ENCODE results near the gene NEK11. TPM values are rescaled to one million over a fixed set of nuclear protein-coding genes. Genes with fewer than 3 reads are reported as not detected.

Gene NEK11
- total RNA-seq, 1 donor from 2014 or later = 20.9 TPM

- H3K9ac ChIP-seq (ENCODE audit: low read depth in 1 of 3, low read length in 3 of 3) = no peak overlapping the region
- H3K4me1 ChIP-seq (ENCODE audit: control insufficient read depth in 3 of 3, insufficient read depth in 3 of 3, low read length in 3 of 3) = no peaks in the 10 kb centered on the region
- no peaks in the 10 kb centered on the region for H3K9me3 ChIP-seq (ENCODE audit: control insufficient read depth in 3 of 3, low read length in 3 of 3)
- H3K4me3 ChIP-seq (ENCODE audit: low read length in 3 of 3) = no peak overlapping the region
- H3K27ac ChIP-seq (ENCODE audit: low read depth, low read length) = no peak overlapping the region
- H3K36me3 ChIP-seq (ENCODE audit: control insufficient read depth in 3 of 3, insufficient read depth in 3 of 3, low read length in 3 of 3) = peaks cover 2 to 9% (median 3%) of the 10 kb centered on the region in 3 donors
- no peaks in the 10 kb centered on the region for H3K27me3 ChIP-seq (ENCODE audit: control insufficient read depth in 3 of 3, insufficient read depth in 3 of 3, low read length in 3 of 3)
These were observed 19.4 kb upstream of the NEK11 start for GRCh38 chr3:131007256-131007655.

GRCh38 chr3:131007782-131008181 is 18.9 kb upstream of the NEK11 start:
- peaks cover 2 to 9% (median 5%) of the 10 kb centered on the region in 3 donors for H3K36me3 ChIP-seq (ENCODE audit: control insufficient read depth in 3 of 3, insufficient read depth in 3 of 3, low read length in 3 of 3)

DNA sequence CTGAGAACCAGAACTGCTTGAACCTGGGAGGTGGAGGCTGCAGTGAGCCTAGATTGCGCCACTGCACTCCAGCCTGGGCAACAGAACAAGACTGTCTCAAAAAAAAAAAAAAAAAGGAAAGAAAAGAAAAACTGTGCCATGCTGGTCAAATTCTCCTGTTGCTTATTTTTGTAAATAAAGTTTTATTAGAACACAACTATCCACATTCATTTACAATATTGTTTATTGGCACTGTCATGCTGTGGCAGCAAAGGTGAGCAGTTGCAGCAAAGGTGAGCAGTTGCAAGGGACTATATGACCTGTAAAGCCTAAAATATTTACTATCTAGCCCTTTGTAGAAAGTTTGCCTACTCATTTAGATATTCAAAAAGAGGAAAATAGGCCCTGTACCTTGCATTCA is 18.4 kb upstream of the NEK11 start:
- Histone ChIP-seq H3K36me3 (ENCODE audit: control insufficient read depth in 3 of 3, insufficient read depth in 3 of 3, low read length in 3 of 3) (peaks cover 2 to 11% (median 9%) of the 10 kb centered on the region in 3 donors), H3K4me3 (ENCODE audit: low read length in 3 of 3) (no peak overlapping the region), H3K27ac (ENCODE audit: low read depth, low read length) (no peak overlapping the region), H3K9ac (ENCODE audit: low read depth in 1 of 3, low read length in 3 of 3) (no peak overlapping the region), H3K4me1 (ENCODE audit: control insufficient read depth in 3 of 3, insufficient read depth in 3 of 3, low read length in 3 of 3) (no peaks in the 10 kb centered on the region), H3K9me3 (ENCODE audit: control insufficient read depth in 3 of 3, low read length in 3 of 3) (no peaks in the 10 kb centered on the region), H3K27me3 (ENCODE audit: control insufficient read depth in 3 of 3, insufficient read depth in 3 of 3, low read length in 3 of 3) (no peaks in the 10 kb centered on the region)

More at GRCh38 chr3:131007782-131008181, 18.9 kb upstream of the NEK11 start:
- H3K9ac ChIP-seq (ENCODE audit: low read depth in 1 of 3, low read length in 3 of 3) = no peak overlapping the region
- H3K27me3 ChIP-seq (ENCODE audit: control insufficient read depth in 3 of 3, insufficient read depth in 3 of 3, low read length in 3 of 3) = no peaks in the 10 kb centered on the region
- no peaks in the 10 kb centered on the region for H3K4me1 ChIP-seq (ENCODE audit: control insufficient read depth in 3 of 3, insufficient read depth in 3 of 3, low read length in 3 of 3)
- H3K9me3 ChIP-seq (ENCODE audit: control insufficient read depth in 3 of 3, low read length in 3 of 3) = no peaks in the 10 kb centered on the region
- H3K27ac ChIP-seq (ENCODE audit: low read depth, low read length) = no peak overlapping the region
- no peak overlapping the region for H3K4me3 ChIP-seq (ENCODE audit: low read length in 3 of 3)

- Histone ChIP-seq H3K9ac (ENCODE audit: low read depth in 1 of 3, low read length in 3 of 3) (no peak overlapping the region), H3K4me1 (ENCODE audit: control insufficient read depth in 3 of 3, insufficient read depth in 3 of 3, low read length in 3 of 3) (no peaks in the 10 kb centered on the region), H3K4me3 (ENCODE audit: low read length in 3 of 3) (no peak overlapping the region), H3K36me3 (ENCODE audit: control insufficient read depth in 3 of 3, insufficient read depth in 3 of 3, low read length in 3 of 3) (peaks cover 2 to 21% (median 21%) of the 10 kb centered on the region in 3 donors), H3K27me3 (ENCODE audit: control insufficient read depth in 3 of 3, insufficient read depth in 3 of 3, low read length in 3 of 3) (no peaks in the 10 kb centered on the region), H3K9me3 (ENCODE audit: control insufficient read depth in 3 of 3, low read length in 3 of 3) (no peaks in the 10 kb centered on the region), H3K27ac (ENCODE audit: low read depth, low read length) (no peak overlapping the region)
These were observed 17.0 kb upstream of the NEK11 start for GRCh38 chr3:131009698-131010097.

DNA sequence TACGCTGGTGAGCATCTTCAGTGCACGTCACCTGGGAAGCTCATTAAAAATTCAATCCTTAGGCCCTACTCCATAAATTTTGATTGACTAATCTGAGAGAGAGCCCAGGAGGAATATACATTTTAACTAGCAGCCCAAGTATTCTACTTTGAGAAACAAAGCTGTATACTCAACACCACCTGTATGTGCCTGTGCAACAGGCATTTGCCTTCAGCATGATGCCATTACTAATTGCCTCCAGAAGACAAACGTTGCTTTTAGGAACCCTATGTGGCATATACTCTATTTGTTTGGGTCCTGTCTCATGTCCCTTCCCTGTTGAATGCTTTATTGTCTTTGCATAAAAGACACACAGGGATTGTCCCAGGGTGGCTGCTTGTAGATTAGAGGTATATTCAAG is 7.7 kb upstream of the NEK11 start:
- H3K4me1 ChIP-seq (ENCODE audit: control insufficient read depth in 3 of 3, insufficient read depth in 3 of 3, low read length in 3 of 3) = peaks cover 0 to 5% (median 0%) of the 10 kb centered on the region in 3 donors
- H3K27me3 ChIP-seq (ENCODE audit: control insufficient read depth in 3 of 3, insufficient read depth in 3 of 3, low read length in 3 of 3) = no peaks in the 10 kb centered on the region
- H3K9me3 ChIP-seq (ENCODE audit: control insufficient read depth in 3 of 3, low read length in 3 of 3) = no peaks in the 10 kb centered on the region
- no peak overlapping the region for H3K4me3 ChIP-seq (ENCODE audit: low read length in 3 of 3)
- H3K27ac ChIP-seq (ENCODE audit: low read depth, low read length) = no peak overlapping the region
- peaks cover 2 to 35% (median 26%) of the 10 kb centered on the region in 3 donors for H3K36me3 ChIP-seq (ENCODE audit: control insufficient read depth in 3 of 3, insufficient read depth in 3 of 3, low read length in 3 of 3)
- no peak overlapping the region for H3K9ac ChIP-seq (ENCODE audit: low read depth in 1 of 3, low read length in 3 of 3)

DNA sequence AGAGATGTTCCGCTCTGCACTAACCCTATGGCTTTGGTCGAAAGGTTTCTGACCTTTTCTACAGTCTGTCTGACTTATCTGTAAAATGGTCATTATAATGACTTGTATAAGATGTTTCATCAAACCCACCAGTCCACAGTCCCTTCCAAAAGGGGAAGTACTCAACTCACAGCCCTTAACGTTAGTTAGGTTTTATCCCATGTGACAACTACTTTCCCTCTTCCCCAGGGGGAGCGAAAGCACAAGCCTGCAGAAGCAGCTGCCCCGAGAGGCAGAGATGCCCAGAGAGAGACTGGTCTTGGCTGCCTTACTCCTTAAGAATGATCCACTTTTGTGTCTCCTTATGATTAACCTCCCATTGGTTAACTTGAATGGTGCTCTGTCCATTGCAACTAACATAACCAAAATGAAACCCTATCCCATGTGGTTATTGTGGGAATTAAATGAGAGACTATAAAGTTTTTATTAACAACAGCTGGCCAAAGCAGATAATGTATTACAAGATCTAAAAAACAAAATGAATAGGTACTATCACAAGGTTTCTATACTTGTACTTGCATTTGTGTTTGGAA is 6.5 kb upstream of the NEK11 start:
- Histone ChIP-seq H3K27me3 (ENCODE audit: control insufficient read depth in 3 of 3, insufficient read depth in 3 of 3, low read length in 3 of 3) (no peaks in the 10 kb centered on the region), H3K4me3 (ENCODE audit: low read length in 3 of 3) (no peak overlapping the region), H3K9me3 (ENCODE audit: control insufficient read depth in 3 of 3, low read length in 3 of 3) (no peaks in the 10 kb centered on the region), H3K27ac (ENCODE audit: low read depth, low read length) (no peak overlapping the region), H3K36me3 (ENCODE audit: control insufficient read depth in 3 of 3, insufficient read depth in 3 of 3, low read length in 3 of 3) (peaks cover 2 to 28% (median 19%) of the 10 kb centered on the region in 3 donors), H3K9ac (ENCODE audit: low read depth in 1 of 3, low read length in 3 of 3) (no peak overlapping the region), H3K4me1 (ENCODE audit: control insufficient read depth in 3 of 3, insufficient read depth in 3 of 3, low read length in 3 of 3) (peaks cover 0 to 5% (median under 1%) of the 10 kb centered on the region in 3 donors)

GRCh38 chr3:131025539-131025938 is 1.1 kb upstream of the NEK11 start:
- H3K27me3 ChIP-seq (ENCODE audit: control insufficient read depth in 3 of 3, insufficient read depth in 3 of 3, low read length in 3 of 3) = no peaks in the 10 kb centered on the region
- H3K4me3 ChIP-seq (ENCODE audit: low read length in 3 of 3) = peak overlapping the region; percentile 95 to 98 (median 97)
- H3K27ac ChIP-seq (ENCODE audit: low read depth, low read length) = no peak overlapping the region
- H3K9ac ChIP-seq (ENCODE audit: low read depth in 1 of 3, low read length in 3 of 3) = no peak overlapping the region
- no peaks in the 10 kb centered on the region for H3K9me3 ChIP-seq (ENCODE audit: control insufficient read depth in 3 of 3, low read length in 3 of 3)
- peaks cover 4 to 21% (median 17%) of the 10 kb centered on the region in 3 donors for H3K4me1 ChIP-seq (ENCODE audit: control insufficient read depth in 3 of 3, insufficient read depth in 3 of 3, low read length in 3 of 3)
- peaks cover 0 to 10% (median 0%) of the 10 kb centered on the region in 3 donors for H3K36me3 ChIP-seq (ENCODE audit: control insufficient read depth in 3 of 3, insufficient read depth in 3 of 3, low read length in 3 of 3)

GRCh38 chr3:131028844-131029243 is 2.2 kb downstream of the NEK11 start:
- Histone ChIP-seq H3K4me3 (ENCODE audit: low read length in 3 of 3) (no peak overlapping the region), H3K9me3 (ENCODE audit: control insufficient read depth in 3 of 3, low read length in 3 of 3) (no peaks in the 10 kb centered on the region), H3K9ac (ENCODE audit: low read depth in 1 of 3, low read length in 3 of 3) (no peak overlapping the region), H3K27ac (ENCODE audit: low read depth, low read length) (no peak overlapping the region), H3K4me1 (ENCODE audit: control insufficient read depth in 3 of 3, insufficient read depth in 3 of 3, low read length in 3 of 3) (peaks cover 4 to 17% (median 16%) of the 10 kb centered on the region in 3 donors), H3K36me3 (ENCODE audit: control insufficient read depth in 3 of 3, insufficient read depth in 3 of 3, low read length in 3 of 3) (peaks cover 0 to 9% (median 0%) of the 10 kb centered on the region in 3 donors), H3K27me3 (ENCODE audit: control insufficient read depth in 3 of 3, insufficient read depth in 3 of 3, low read length in 3 of 3) (no peaks in the 10 kb centered on the region)

DNA sequence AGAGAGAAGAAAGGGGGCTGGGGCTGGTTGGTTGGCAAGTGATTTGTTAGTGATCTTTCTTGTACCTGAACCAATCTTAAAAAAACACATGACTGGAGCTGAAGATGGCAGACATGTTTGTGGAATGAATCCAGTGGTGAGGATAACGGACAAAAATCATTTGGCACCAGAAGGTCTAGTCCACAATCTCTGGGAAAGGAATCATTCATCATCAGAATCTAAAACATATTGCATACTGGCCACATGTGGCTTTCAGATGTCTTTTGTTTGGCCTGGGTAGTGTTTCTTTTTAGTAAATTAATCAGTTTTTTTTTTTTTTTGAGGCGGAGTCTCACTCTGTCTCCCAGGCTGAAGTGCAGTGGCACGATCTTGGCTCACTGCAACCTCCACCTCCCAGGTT is 5.0 kb downstream of the NEK11 start:
- no peaks in the 10 kb centered on the region for H3K9me3 ChIP-seq (ENCODE audit: control insufficient read depth in 3 of 3, low read length in 3 of 3)
- peaks cover 0 to 5% (median 4%) of the 10 kb centered on the region in 3 donors for H3K4me1 ChIP-seq (ENCODE audit: control insufficient read depth in 3 of 3, insufficient read depth in 3 of 3, low read length in 3 of 3)
- H3K9ac ChIP-seq (ENCODE audit: low read depth in 1 of 3, low read length in 3 of 3) = peak overlapping the region in 1 of 3 donors; percentile 33
- peaks cover 0 to 3% (median 0%) of the 10 kb centered on the region in 3 donors for H3K36me3 ChIP-seq (ENCODE audit: control insufficient read depth in 3 of 3, insufficient read depth in 3 of 3, low read length in 3 of 3)
- H3K4me3 ChIP-seq (ENCODE audit: low read length in 3 of 3) = no peak overlapping the region
- H3K27ac ChIP-seq (ENCODE audit: low read depth, low read length) = no peak overlapping the region
- no peaks in the 10 kb centered on the region for H3K27me3 ChIP-seq (ENCODE audit: control insufficient read depth in 3 of 3, insufficient read depth in 3 of 3, low read length in 3 of 3)

DNA sequence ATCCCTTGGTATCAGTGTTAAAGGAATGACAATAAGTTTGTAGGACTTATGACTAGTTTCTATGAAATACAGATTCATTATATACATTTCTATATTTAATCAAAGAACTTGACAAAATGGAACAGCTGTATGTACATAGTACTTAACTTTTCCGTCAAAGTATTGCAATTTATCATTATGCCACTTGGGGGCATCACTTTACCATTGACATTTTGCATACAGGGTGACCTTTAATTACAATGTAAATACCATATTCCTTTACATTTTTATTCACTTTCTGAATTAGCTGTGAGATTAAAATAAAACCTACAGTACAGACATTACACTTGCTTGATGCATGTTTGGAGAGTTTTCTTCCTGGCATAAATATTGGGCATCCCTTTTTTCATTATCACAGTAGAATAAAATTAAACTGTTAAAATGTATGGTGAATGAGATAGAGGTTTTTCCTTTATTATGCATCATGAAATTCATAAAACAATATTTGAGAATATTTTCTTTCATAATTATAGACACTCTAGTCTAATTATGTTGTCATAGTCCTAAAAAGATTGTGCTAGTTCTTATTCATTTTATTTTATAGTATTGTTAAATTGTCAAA is 6.9 kb downstream of the NEK11 start:
- H3K36me3 ChIP-seq (ENCODE audit: control insufficient read depth in 3 of 3, insufficient read depth in 3 of 3, low read length in 3 of 3) = peaks cover 0 to 3% (median 0%) of the 10 kb centered on the region in 3 donors
- H3K9ac ChIP-seq (ENCODE audit: low read depth in 1 of 3, low read length in 3 of 3) = no peak overlapping the region
- no peaks in the 10 kb centered on the region for H3K9me3 ChIP-seq (ENCODE audit: control insufficient read depth in 3 of 3, low read length in 3 of 3)
- no peaks in the 10 kb centered on the region for H3K4me1 ChIP-seq (ENCODE audit: control insufficient read depth in 3 of 3, insufficient read depth in 3 of 3, low read length in 3 of 3)
- H3K4me3 ChIP-seq (ENCODE audit: low read length in 3 of 3) = no peak overlapping the region
- no peaks in the 10 kb centered on the region for H3K27me3 ChIP-seq (ENCODE audit: control insufficient read depth in 3 of 3, insufficient read depth in 3 of 3, low read length in 3 of 3)
- H3K27ac ChIP-seq (ENCODE audit: low read depth, low read length) = no peak overlapping the region
